GM19099 (cell line): Measurements from ENCODE around the gene S100B.

Experiments used
- POLR2A ChIP-seq: IDR thresholded peaks from 3 replicates; pipeline ENCODE4 v1.6.1; 2011; ENCODE audit warnings: low read depth; ENCODE audit not compliant: insufficient read length; ENCODE audit errors: extremely low read depth

The S100B gene

DNA sequence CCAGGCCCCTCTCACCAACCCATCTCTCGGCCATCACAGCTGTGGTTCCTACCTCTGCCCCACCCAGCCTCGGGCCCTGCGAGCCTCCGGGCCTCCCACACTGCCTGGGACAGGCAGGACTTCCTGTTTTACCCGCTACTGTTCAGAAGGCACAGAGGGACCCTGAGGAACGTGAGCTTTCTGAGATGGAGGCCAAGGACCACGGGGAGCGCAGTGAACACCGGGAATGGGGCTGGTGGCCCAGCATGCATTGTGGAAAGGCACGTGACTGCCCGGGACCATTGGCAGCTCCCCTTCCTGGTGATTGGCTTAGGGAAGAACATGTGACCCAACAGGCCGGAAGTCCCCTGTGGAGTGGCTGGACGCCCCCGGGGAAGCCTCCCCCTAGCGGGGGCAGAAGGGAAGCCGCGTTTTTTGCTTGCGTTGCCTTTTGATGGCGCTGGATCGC is 7.0 kb downstream of the S100B start:
- no peak for TF ChIP-seq POLR2A

DNA sequence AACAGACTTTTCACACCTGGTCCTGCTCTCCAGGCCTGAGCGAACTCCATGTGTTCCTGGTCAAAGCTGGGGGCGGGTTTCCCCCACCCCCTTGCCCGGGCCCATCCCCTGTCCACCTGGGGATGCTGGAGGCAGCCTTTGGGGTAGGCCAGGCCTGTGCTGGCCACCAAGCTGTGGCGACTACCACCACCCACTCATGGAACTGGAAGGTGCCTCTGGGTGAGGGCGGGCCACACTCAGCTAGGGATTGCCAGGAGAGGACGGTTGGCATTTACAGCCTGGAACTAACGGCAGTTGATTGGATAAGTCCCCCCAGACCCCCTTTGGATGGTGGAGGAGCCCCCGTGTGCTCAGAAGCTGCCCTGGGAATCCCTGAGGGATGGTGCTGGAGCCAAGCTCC is 7.9 kb downstream of the S100B start:
- TF ChIP-seq POLR2A = no peak

DNA sequence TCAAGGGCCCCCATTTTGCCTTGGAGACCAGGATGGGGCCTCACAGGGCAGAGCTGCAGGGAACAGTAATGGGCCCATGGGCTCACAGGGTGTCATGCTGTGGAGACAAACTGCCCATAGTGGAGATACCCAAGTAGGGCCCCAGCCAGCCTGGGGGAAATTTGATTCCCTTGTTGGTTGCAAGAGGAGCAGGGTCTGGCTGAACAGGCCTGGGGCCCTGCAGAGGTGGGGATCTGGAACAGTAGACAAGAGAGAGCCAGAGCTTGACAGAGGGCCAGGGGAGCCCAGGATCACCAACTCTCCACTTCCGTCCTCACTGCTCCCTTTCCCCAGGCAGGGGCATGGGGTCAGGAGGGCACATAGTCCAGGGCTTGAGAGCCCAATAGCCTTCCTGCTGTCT is 8.7 kb downstream of the S100B start:
- no peak for TF ChIP-seq POLR2A

DNA sequence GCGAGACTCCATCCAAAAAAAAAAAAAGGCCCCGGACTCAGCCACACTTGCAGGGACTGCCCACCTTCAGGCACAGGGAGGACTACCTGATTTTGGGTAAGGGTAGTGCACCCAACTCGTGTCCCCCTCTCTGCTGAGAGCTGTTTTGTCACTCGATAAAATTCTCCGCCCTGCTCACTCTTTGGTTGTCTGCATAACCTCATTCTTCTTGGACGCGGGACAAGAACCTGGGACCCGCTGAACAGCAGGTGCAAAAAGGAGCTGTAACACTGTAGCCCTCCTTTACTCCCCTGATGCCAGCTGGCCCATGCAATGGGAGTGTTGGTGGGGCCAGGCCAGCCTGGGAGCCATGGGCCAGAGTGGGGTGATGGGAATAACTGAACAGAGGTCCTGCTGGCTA is 10.6 kb downstream of the S100B start:
- no peak for TF ChIP-seq POLR2A

DNA sequence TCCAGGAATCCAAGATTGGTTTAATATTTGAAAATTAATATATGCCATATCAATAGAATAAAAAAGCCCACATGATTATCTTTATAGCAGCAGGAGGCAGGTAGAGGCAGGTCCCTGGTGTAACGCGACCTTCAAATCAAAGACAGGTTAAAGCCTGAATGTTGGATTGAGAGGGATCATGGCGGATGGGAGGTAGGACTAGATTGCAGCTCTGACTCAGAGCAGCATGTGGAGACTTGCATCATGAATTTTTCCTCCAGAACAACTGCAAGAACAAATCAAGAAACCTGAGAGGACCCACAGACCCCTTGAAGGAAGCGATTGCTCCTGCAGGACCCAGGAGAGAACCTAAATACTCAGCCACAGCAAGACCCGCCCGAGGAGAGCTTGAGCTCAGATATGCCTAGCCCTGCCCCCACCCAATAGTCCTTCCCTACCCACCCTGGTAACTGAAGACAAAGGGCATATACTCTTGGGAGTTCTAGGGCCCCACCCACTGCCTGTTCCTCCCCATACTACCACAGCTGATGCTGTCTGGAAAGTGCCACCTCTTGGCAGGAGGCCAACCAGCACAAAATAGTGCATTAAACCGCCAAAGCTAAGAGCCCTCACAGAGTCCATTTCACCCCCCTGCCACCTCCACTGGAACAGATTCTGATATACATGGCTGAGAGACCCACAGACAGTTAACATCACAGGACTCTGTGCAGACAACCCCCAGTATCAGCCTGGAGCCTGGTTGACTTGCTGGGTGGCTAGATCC is 19.5 kb downstream of the S100B start:
- no peak for TF ChIP-seq POLR2A

DNA sequence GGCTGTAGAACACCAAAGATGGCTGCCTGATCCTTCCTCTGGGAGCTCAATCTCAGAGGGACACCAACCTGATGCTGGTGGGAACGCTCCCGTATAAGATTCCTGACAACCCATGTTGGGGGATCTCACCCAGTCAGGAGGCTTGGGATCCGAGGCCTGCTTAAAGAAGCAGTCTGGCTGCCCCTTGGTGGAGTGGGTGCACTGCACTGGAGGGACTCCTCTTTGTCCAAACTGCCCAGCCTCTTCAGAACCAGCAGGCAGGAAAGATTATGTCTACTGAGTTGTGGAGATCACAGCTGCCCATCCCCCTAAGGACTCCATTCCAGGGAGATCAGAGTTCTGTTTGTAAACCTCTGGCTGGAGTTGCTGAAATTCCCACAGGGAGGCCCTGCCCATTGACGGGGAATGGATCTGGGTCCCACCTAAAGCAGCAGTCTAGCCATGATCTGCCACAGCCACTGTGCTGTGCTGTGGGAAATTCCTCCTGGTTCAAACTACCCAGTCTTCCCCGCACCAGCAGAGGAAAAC is 23.0 kb downstream of the S100B start:
- TF ChIP-seq POLR2A = no peak

DNA sequence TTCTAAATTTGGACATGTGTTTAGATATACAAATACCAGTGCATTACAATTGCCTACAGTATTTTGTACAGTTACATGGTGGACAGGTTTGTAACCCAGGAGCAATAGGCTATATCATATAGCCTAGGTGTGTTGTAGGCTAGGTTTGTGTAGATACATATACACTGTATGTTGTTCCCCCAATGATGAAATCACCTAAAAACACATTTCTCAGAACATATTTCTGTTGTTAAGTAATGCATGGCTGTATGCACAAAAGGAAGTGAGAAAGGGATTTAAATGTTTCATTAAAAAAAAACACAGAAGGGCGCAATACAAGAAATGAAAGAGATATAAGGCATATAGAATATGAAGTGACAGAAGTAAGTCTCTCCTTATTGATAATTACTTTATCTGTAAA is 32.0 kb downstream of the S100B start:
- no peak for TF ChIP-seq POLR2A

DNA sequence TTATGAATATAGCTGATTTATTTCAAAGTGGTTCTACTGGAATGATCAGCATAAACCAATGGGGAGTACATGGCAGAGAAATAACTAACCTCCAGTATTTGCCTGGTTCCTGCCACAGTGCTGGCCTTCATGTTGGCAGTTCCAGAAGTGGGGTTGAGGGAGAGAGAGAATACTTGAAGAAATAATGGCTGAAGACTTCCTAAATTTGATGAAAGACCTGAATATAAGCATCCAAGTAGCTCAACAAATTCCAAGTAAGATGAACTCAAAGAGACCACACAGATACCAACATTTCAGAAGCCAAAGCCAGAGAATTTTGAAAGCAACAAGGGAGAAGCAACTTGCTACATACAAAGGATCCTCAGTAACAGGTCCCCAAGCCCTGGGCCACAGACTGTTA is 34.3 kb downstream of the S100B start:
- no peak for TF ChIP-seq POLR2A

DNA sequence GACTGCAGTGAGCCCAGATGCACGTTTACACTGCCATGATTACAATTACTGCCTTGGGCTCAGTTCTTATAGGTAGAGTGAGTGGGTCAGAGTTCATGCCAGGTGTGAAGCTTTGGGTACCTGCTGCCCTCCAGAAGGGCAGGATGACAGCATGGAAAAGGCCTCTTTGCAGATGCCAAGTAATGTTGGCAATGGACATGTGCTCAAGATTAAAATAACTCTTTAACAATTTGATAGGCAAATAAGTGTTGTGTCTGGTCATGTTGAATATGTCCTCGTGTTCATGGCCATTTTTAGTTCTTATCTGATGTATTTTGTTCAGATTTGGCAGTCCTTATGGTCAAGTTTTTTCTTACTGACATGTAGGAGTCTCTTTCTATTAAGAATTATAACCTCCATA is 34.8 kb downstream of the S100B start:
- no peak for TF ChIP-seq POLR2A

DNA sequence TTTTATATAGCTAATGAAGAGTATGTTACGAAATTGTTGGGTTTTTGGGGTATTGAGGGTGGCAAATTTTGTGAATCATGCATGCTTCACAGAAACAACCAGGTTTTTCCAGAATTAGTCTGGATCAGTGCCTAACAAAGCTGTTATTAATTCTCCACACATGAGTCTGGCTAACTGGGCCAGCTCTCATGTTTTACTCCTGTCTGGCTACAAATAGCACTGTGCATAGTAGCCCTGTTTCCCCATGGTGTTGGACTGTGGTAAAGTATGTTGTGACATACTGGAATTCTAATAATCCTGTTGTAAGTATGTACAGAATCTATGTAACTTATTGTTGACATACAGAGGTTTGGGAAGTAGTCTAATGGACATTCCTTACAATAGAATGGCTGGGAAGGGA is 35.8 kb downstream of the S100B start:
- no peak for TF ChIP-seq POLR2A

DNA sequence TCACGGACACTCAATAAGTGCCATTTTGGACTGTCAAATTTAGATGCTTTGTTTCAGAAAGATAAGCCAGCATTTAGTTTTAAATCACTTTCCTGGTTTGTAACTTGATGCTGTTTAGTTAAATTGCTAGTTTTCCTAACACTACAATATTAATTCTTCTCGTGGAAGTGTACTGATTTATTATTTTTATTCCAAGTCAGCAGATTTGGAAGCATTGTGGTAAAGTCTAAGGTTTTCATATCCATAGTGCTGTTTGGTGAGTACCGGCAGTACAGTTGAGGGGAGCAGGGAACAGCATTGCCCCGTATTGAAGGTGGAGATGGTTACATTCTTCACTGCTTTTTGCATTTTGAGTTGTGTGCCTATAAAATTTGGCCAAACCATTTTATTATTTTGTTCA is 36.3 kb downstream of the S100B start:
- TF ChIP-seq POLR2A = no peak

DNA sequence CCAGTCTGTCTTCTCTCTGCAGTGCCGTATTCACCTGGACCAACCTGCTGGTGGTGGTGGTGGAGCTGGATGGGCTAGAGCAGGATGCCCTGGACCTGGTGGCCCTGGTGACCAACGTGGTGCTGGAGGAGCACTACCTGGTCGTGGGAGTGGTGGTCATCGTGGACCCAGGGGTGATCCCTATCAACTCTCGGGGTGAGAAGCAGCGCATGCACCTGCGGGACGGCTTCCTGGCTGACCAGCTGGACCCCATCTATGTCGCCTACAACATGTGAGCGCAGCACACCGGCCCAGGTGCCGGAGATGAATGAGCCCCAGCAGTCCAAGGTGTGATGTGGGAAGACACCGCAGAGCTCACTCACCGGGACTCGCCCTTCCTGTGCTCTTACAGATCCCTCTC is 37.5 kb downstream of the S100B start:
- no peak for TF ChIP-seq POLR2A

DNA sequence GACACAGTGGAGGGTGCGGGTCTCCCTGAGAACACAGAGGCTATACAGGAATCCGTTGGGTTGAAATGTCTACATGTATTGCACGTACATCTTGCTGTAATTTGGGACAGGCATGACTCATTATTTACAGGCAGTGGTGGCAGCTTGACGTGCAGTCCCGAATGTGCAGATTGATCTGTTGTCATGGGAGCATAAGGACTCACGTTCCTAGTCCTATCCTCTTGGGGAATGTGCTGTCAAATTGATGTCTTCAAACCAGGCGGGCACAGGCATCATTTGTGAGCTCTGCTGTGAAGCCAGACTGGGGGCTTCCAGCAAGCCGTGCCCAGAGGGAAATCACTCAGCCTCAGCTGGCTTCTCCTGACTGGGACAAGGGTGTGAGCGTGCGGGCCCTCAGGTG is 40.5 kb downstream of the S100B start:
- TF ChIP-seq POLR2A = no peak

DNA sequence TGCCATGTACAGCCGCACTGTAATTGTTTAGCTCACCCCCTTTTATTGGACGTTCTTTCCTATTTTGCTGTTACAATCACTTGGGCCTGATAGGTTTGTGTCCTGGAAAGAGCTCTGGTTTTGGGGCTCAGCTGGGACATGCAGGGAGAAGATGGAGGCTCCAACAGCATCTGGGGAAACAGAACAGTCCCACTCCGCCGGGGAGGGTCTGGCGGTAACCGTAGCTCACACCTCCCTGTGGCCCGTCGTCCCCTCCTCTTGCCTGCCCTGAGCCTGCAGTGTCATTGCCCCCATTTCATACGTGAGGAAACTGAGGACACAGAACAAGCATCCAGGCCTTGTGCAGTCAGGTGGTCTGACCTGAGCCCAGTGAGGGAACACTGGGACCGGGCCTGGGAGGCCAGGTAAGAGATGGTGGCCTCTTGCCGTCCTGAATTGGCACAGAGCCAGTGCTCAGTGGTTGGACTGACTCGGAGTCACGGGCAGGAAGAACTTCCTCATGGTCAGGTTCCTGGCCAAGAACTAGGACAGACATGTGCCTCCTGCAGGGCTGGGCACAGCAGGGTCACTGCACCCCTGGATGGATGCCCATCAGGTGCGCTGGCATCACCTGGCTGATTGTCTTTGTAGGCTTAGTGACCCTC is 41.8 kb downstream of the S100B start:
- TF ChIP-seq POLR2A = no peak

DNA sequence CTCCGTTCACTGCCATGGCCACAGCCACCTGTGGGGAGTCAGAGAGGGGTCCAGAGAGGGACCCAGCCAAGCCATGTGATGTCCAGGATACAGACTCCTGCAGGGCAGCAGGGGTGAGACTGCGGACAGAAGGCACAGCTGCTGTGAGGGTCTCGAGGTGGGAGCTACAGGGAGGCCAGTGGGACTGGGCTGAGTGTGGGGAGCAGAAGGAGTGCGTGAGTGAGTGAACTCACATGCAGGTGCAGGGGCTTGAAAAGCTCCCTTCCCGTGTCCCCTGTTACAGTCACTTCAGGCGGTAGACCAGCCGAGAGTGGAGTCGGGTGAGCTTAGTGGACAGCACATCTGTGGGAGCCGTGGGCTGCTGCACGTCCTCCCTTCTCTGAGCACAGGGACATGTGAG is 42.4 kb downstream of the S100B start:
- no peak for TF ChIP-seq POLR2A

DNA sequence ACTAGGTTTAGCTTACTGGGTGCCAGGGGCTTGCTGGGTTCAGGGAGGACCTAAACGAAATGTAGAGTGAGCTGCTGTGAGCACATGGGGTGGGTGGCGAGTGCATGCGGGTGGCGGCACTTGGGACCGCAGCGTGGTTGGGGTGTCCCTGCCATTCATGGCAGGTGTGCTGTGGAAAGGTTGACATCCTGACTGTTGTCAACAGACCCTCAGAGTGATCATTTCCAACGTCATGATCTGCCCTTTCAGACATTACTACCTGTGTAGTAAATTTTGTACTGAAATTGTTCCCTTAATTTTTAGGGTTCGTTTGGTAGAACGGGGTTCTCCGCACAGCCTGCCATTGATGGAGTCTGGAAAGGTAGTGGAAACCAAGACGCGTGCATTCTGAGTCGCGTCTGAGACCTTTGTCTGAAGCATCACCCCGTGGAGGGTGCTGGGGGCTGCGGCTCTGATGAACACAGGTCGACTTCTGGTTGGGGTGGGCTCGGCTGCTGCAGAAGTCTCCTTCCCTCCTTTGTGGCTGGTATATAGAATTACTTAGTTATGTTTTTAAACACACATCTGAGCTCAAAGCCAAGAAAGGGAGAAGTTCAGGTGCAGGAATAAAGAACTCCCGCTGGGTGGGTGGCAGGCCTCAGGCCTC is 43.3 kb downstream of the S100B start:
- no peak for TF ChIP-seq POLR2A
